Thyroid gland (tissue), 4 donors: ENCODE results near the gene ASPDH.

Source experiments
- POLR2A ChIP-seq, 2 donors: fragments of 450-650 bp; IDR thresholded peaks; one replicate each; pipeline ENCODE4 v1.6.1; 2017; ENCODE audit warnings: antibody characterized with exemption in 2 of 2, mild to moderate bottlenecking in 2 of 2, moderate library complexity in 1 of 2
- TF ChIP-seq, protein P1 (sequence below), 6 experiments: fragments of 200-600 bp in 3 of 6; fragments of 450-650 bp in 3 of 6; sonication (generic) in 3 of 6; IDR thresholded peaks; one replicate each; pipeline ENCODE4 v1.5.1; 2016 to 2019; ENCODE audit warnings: antibody characterized with exemption in 6 of 6, mild to moderate bottlenecking in 2 of 6, inconsistent platforms in 1 of 6, moderate library complexity in 1 of 6

DNA sequence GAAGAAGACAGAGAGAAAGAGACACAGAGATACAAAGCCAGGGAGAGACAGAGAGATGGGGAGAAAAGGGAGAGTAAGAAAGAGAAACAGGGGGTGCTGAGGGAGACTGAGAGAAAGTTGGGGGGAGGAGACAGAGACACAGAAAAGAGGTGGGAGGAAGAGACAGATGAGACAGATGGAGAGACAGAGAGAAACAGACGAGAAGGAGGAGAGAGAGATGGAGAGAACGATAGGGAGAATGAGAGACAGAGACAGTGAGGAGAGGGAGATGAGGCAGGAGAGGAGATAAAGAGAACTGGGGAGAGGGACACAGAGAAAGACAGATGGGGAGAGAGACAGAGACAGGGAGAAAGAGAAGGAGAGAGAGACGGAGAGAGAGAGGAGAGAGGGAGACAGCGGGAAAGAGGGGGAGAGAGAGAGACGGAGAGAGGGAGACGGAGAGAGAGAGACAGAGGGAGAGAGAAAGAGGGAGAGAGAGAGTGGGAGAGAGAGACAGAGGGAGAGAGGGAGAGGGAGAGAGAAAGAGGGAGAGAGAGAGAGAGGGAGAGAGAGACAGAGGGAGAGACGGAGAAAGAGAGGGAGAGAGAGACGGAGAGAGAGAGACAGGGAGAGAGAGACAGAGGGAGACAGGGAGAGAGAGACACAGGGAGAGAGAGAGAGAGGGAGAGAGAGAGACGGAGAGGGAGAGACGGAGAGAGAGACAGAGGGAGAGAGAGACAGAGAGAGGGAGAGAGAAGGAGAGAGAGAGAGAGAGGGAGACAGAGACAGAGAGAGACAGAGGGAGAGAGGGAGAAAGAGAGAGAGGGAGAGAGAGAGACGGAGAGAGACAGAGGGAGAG, 15.3 kb downstream of the ASPDH start:
- TF ChIP-seq, protein P1, sequence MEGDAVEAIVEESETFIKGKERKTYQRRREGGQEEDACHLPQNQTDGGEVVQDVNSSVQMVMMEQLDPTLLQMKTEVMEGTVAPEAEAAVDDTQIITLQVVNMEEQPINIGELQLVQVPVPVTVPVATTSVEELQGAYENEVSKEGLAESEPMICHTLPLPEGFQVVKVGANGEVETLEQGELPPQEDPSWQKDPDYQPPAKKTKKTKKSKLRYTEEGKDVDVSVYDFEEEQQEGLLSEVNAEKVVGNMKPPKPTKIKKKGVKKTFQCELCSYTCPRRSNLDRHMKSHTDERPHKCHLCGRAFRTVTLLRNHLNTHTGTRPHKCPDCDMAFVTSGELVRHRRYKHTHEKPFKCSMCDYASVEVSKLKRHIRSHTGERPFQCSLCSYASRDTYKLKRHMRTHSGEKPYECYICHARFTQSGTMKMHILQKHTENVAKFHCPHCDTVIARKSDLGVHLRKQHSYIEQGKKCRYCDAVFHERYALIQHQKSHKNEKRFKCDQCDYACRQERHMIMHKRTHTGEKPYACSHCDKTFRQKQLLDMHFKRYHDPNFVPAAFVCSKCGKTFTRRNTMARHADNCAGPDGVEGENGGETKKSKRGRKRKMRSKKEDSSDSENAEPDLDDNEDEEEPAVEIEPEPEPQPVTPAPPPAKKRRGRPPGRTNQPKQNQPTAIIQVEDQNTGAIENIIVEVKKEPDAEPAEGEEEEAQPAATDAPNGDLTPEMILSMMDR (IDR thresholded peaks at IDR 0.05) = peak in 3 of 6 experiments; percentile 14 to 54 (median 21)
- TF ChIP-seq POLR2A (IDR thresholded peaks at IDR 0.05) = no peak
